Vagina (tissue), 2 donors: ENCODE measurements around the gene SLC25A24. TPM values are rescaled to one million over a fixed set of nuclear protein-coding genes. Genes with fewer than 3 reads are reported as not detected.

ENCODE experiments used
- DNase-seq, 2 donors: peaks; one replicate each; pipeline ENCODE4 v3.0.0-alpha.2; 2017; ENCODE audit errors: extremely low spot score in 2 of 2
- H3K27ac ChIP-seq: fragments of 200-600 bp; sonication (generic); one replicate; pipeline ENCODE4 v1.5.1; 2019
- H3K27me3 ChIP-seq: fragments of 200-600 bp; sonication (generic); one replicate; pipeline ENCODE4 v1.5.1; 2019
- H3K36me3 ChIP-seq, 2 donors: fragments of 200-600 bp; sonication (generic); one replicate each; pipeline ENCODE4 v1.5.1; 2017 to 2019
- H3K4me1 ChIP-seq: fragments of 200-600 bp; sonication (generic); one replicate; pipeline ENCODE4 v1.5.1; 2019
- H3K4me3 ChIP-seq, 2 donors: fragments of 200-600 bp; sonication (generic); 1 replicate in 1 of 2; 2 replicates in 1 of 2; pipeline ENCODE4 v1.5.1; 2016 to 2019
- H3K9me3 ChIP-seq: fragments of 200-600 bp; sonication (generic); one replicate; pipeline ENCODE4 v1.5.1; 2019
- POLR2A ChIP-seq, 2 donors: fragments of 450-650 bp; IDR thresholded peaks; one replicate each; pipeline ENCODE4 v1.6.1; 2017; ENCODE audit warnings: antibody characterized with exemption in 2 of 2, mild to moderate bottlenecking in 2 of 2, moderate library complexity in 2 of 2
- POLR2AphosphoS5 ChIP-seq, 2 donors: sonication (generic); formaldehyde crosslinking; IDR thresholded peaks; one replicate each; pipeline ENCODE4 v1.9.0; 2017; ENCODE audit warnings: antibody characterized with exemption in 2 of 2, mild to moderate bottlenecking in 2 of 2, low read depth in 1 of 2; ENCODE audit not compliant: insufficient read depth in 1 of 2
- intact Hi-C: fragments of 100-400 bp; cut with DNase I; formaldehyde crosslinking; loops from one replicate; pipeline ENCODE4 v1.15.1; 2023
- total RNA-seq: library from RNA; depleted of rRNA; stranded (reverse); fragments of >200 nt; gene quantifications from one replicate; pipeline ENCODE4 v1.2.3, GENCODE V29; 2016
- TF ChIP-seq, protein P1 (sequence below), 3 experiments: fragments of 450-650 bp in 2 of 3; fragments of 200-600 bp in 1 of 3; sonication (generic) in 1 of 3; IDR thresholded peaks; one replicate each; pipeline ENCODE4 v1.5.1; 2017 to 2019; ENCODE audit warnings: antibody characterized with exemption in 3 of 3, mild to moderate bottlenecking in 2 of 3, moderate library complexity in 2 of 3

Gene SLC25A24
- total RNA-seq, 1 donor from 2014 or later = 30.7 TPM

DNA sequence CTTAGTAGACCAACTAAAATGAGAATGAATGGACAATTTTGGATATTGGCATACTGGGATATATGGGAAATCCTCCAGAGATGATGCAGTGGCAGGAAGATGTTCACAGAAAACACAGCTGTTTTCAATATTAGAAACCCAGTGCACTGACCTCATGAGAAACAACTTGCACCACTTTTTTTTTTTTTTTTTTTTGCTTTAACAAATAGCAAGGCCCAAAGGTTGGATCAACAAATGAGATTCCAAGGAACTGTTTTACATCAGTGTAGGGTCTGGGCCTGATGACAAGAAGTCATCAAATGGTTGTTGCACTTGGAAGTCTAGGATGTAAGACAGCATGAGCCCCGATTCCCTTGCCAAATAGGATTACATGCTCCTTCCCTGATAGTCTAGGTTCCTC, 110.7 kb downstream of the SLC25A24 start:
- Histone ChIP-seq H3K4me3 (no peak overlapping the region), H3K27me3 (no peaks in the 10 kb centered on the region), H3K4me1 (no peaks in the 10 kb centered on the region), H3K27ac (no peak overlapping the region), H3K9me3 (no peaks in the 10 kb centered on the region), H3K36me3 (no peaks in the 10 kb centered on the region)
- TF ChIP-seq, protein P1, sequence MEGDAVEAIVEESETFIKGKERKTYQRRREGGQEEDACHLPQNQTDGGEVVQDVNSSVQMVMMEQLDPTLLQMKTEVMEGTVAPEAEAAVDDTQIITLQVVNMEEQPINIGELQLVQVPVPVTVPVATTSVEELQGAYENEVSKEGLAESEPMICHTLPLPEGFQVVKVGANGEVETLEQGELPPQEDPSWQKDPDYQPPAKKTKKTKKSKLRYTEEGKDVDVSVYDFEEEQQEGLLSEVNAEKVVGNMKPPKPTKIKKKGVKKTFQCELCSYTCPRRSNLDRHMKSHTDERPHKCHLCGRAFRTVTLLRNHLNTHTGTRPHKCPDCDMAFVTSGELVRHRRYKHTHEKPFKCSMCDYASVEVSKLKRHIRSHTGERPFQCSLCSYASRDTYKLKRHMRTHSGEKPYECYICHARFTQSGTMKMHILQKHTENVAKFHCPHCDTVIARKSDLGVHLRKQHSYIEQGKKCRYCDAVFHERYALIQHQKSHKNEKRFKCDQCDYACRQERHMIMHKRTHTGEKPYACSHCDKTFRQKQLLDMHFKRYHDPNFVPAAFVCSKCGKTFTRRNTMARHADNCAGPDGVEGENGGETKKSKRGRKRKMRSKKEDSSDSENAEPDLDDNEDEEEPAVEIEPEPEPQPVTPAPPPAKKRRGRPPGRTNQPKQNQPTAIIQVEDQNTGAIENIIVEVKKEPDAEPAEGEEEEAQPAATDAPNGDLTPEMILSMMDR (IDR thresholded peaks at IDR 0.05) = no peak
- TF ChIP-seq POLR2A (IDR thresholded peaks at IDR 0.05) (no peak), POLR2AphosphoS5 (IDR thresholded peaks at IDR 0.05; ENCODE audit: insufficient read depth in 1 of 2, low read depth in 1 of 2) (no peak)
- intact Hi-C loops = no loop called here
- no peak for DNase-seq

DNA sequence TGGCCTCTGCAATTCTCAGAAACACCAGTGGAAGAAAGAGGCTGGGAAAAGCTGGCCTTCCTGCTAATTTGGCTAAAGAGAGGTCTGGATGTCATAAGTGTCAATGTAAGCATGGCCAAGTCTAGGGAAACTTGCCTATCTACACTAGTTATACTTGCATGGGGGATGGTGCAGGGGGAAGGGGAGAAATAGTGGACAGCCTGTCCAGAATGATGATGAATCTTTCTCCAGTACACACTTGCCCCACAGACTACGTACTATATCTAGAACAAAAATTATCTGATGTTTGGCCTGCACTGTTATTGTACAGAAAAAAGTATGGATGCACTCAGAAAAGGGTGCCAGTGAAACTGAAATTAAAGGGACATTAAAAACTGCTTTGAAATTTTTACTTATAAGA, 114.5 kb downstream of the SLC25A24 start:
- intact Hi-C loops = no loop called here
- Histone ChIP-seq H3K4me3 (no peak overlapping the region), H3K4me1 (no peaks in the 10 kb centered on the region), H3K27ac (no peak overlapping the region), H3K36me3 (no peaks in the 10 kb centered on the region), H3K9me3 (no peaks in the 10 kb centered on the region), H3K27me3 (no peaks in the 10 kb centered on the region)
- TF ChIP-seq, protein P1 (IDR thresholded peaks at IDR 0.05) = no peak
- TF ChIP-seq POLR2A (IDR thresholded peaks at IDR 0.05) (no peak), POLR2AphosphoS5 (IDR thresholded peaks at IDR 0.05; ENCODE audit: insufficient read depth in 1 of 2, low read depth in 1 of 2) (no peak)
- DNase-seq = no peak

DNA sequence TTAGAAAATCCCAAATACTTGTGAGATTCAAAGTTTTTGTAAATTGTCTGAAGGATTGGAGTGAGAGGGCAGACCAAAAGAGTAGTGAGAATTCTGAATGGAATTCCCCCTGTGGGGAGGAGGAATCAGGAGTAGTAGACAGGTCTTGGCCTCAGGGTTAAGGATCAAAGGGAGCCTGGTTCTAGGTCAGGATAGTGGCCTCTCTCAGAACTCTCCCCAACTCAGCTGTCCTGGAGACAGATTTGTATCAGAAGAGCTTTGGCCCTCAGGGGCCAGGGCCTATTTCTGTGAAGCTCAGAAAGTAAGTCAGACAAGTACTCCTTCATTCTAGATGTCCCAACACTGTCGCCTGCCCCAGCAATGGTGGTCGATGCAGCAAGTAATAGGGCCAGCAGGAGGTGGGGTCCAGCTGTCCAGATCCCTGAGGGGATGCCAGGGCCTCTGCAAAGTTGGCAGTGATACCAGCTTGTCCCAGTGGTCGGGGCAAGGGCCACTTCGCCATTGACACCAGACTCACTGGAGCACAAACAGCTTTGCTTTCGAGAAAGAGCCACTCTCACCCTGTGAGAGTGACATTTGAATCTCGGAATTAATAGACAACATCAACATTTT, 115.2 kb downstream of the SLC25A24 start:
- intact Hi-C loops = no loop called here
- DNase-seq = no peak
- TF ChIP-seq POLR2A (IDR thresholded peaks at IDR 0.05) (no peak), POLR2AphosphoS5 (IDR thresholded peaks at IDR 0.05; ENCODE audit: insufficient read depth in 1 of 2, low read depth in 1 of 2) (no peak)
- TF ChIP-seq, protein P1 (IDR thresholded peaks at IDR 0.05) = no peak
- Histone ChIP-seq H3K27ac (no peak overlapping the region), H3K27me3 (no peaks in the 10 kb centered on the region), H3K4me3 (no peak overlapping the region), H3K4me1 (no peaks in the 10 kb centered on the region), H3K9me3 (no peaks in the 10 kb centered on the region), H3K36me3 (no peaks in the 10 kb centered on the region)

Other genes starting within 250 kb of the SLC25A24 start
- gene VAV3, start 235.2 kb downstream of the SLC25A24 start, total RNA-seq = 67.5 TPM
- not detected for gene NBPF4, start 43.7 kb upstream of the SLC25A24 start, total RNA-seq
- gene NBPF6, start 250.0 kb upstream of the SLC25A24 start, total RNA-seq = not detected